Astrocyte (in vitro differentiated cells and primary cell): ENCODE data around the gene AUTS2.

Source experiments
- CTCF ChIP-seq: IDR thresholded peaks from 2 replicates; pipeline ENCODE4 v1.5.1; 2011; ENCODE audit warnings: low read depth, mild to moderate bottlenecking, inconsistent platforms, low read length, moderate library complexity; ENCODE audit not compliant: insufficient read depth
- EZH2 ChIP-seq: IDR thresholded peaks from 2 replicates; pipeline ENCODE4 v1.6.1; 2012; ENCODE audit warnings: mild to moderate bottlenecking, low read length, inconsistent platforms; ENCODE audit not compliant: insufficient read depth

- no peak for TF ChIP-seq CTCF
- no peak for TF ChIP-seq EZH2
Observed at GRCh38 chr7:69575651-69576050, 22.6 kb upstream of the AUTS2 start.
